Nephron (organoid): ENCODE measurements around the gene KLF15.

Source experiments
- H3K27ac Mint-ChIP-seq, 3 experiments: 2 replicates each; pipeline ENCODE4 v1.8.0; 2020; ENCODE audit warnings: mixed read lengths in 3 of 3, mild to moderate bottlenecking in 2 of 3, moderate library complexity in 1 of 3
- H3K27me3 Mint-ChIP-seq: 2 replicates; pipeline ENCODE4 v1.8.0; 2021; ENCODE audit warnings: low read depth, mild to moderate bottlenecking, moderate library complexity, mixed read lengths
- H3K36me3 Mint-ChIP-seq: 2 replicates; pipeline ENCODE4 v1.8.0; 2020; ENCODE audit warnings: low read depth, mixed read lengths
- H3K4me1 Mint-ChIP-seq: 2 replicates; pipeline ENCODE4 v1.8.0; 2020; ENCODE audit warnings: mixed read lengths
- H3K4me3 Mint-ChIP-seq, 3 experiments: 2 replicates each; pipeline ENCODE4 v1.8.0; 2020; ENCODE audit warnings: mild to moderate bottlenecking in 3 of 3, mixed read lengths in 3 of 3, moderate library complexity in 2 of 3
- H3K9me3 Mint-ChIP-seq: 2 replicates; pipeline ENCODE4 v1.8.0; 2020; ENCODE audit warnings: mixed read lengths
- CTCF ChIP-seq, 3 experiments: fragments of 200-600 bp; sonication (generic); IDR thresholded peaks; one replicate each; pipeline ENCODE4 v1.5.0; 2021; ENCODE audit warnings: antibody characterized with exemption in 3 of 3; ENCODE audit not compliant: unreplicated experiment in 3 of 3

KLF15 gene

GRCh38 chr3:126395846-126396513 lies 38.8 kb upstream of the KLF15 start:
- H3K27ac Mint-ChIP-seq, result no peak overlapping the region
- no peak for TF ChIP-seq CTCF (IDR thresholded peaks at IDR 0.05; ENCODE audit: unreplicated experiment in 3 of 3)
- H3K9me3 Mint-ChIP-seq, result no peaks in the 10 kb centered on the region
- no peaks in the 10 kb centered on the region for H3K36me3 Mint-ChIP-seq
- H3K4me1 Mint-ChIP-seq, result no peaks in the 10 kb centered on the region
- peaks cover 56% of the 10 kb centered on the region for H3K27me3 Mint-ChIP-seq
- no peak overlapping the region for H3K4me3 Mint-ChIP-seq

GRCh38 chr3:126394977-126395321 lies 37.7 kb upstream of the KLF15 start:
- Mint-ChIP-seq H3K36me3 (no peaks in the 10 kb centered on the region), H3K27me3 (peaks cover 62% of the 10 kb centered on the region), H3K4me1 (no peaks in the 10 kb centered on the region), H3K27ac (no peak overlapping the region), H3K4me3 (peak overlapping the region in 2 of 3 experiments; percentile 45 to 58), H3K9me3 (no peaks in the 10 kb centered on the region)
- TF ChIP-seq CTCF (IDR thresholded peaks at IDR 0.05; ENCODE audit: unreplicated experiment in 3 of 3), result peak in 1 of 3 experiments; percentile 13

GRCh38 chr3:126394179-126394976 lies 37.2 kb upstream of the KLF15 start, which contains the start of gene CFAP100:
TSS of gene CFAP100 (plus strand) at chr3:126394909. CDS start at chr3:126396001, 1,092 bp downstream.
- Mint-ChIP-seq H3K36me3 (no peaks in the 10 kb centered on the region), H3K27me3 (peaks cover 67% of the 10 kb centered on the region), H3K4me3 (peak within 1 kb of the TSS in 2 of 3 experiments; percentile 45 to 58), H3K9me3 (no peaks in the 10 kb centered on the region), H3K27ac (no peak within 1 kb of the TSS), H3K4me1 (no peaks in the 10 kb centered on the region)
- no peak for TF ChIP-seq CTCF (IDR thresholded peaks at IDR 0.05; ENCODE audit: unreplicated experiment in 3 of 3)

GRCh38 chr3:126393563-126393962 lies 36.4 kb upstream of the KLF15 start:
- no peak for TF ChIP-seq CTCF (IDR thresholded peaks at IDR 0.05; ENCODE audit: unreplicated experiment in 3 of 3)
- Mint-ChIP-seq H3K4me3 (no peak overlapping the region), H3K36me3 (no peaks in the 10 kb centered on the region), H3K9me3 (no peaks in the 10 kb centered on the region), H3K4me1 (no peaks in the 10 kb centered on the region), H3K27me3 (peaks cover 68% of the 10 kb centered on the region), H3K27ac (no peak overlapping the region)

- no peak for TF ChIP-seq CTCF (IDR thresholded peaks at IDR 0.05; ENCODE audit: unreplicated experiment in 3 of 3)
- H3K27me3 Mint-ChIP-seq, result peaks cover 68% of the 10 kb centered on the region
- H3K27ac Mint-ChIP-seq, result no peak overlapping the region
- H3K4me1 Mint-ChIP-seq, result no peaks in the 10 kb centered on the region
- H3K36me3 Mint-ChIP-seq, result no peaks in the 10 kb centered on the region
- no peak overlapping the region for H3K4me3 Mint-ChIP-seq
- H3K9me3 Mint-ChIP-seq, result no peaks in the 10 kb centered on the region
Measured at GRCh38 chr3:126392246-126392645, 35.0 kb upstream of the KLF15 start.
